Measurements from ENCODE around the gene HOXC11.

The HOXC11 gene

GRCh38 chr12:53971686-53972085, 1.2 kb upstream of the HOXC11 start:
- in situ Hi-C loops (cut with MboI; ENCODE audit: low sequenced_read_pairs): no loop called here

GRCh38 chr12:53972152-53972702, 699 bp upstream of the HOXC11 start:
- in situ Hi-C loops (cut with MboI; ENCODE audit: low sequenced_read_pairs): no loop called here

- in situ Hi-C loops (cut with MboI; ENCODE audit: low sequenced_read_pairs): no loop called here
These were observed 513 bp downstream of the HOXC11 start for GRCh38 chr12:53973236-53974042.

- in situ Hi-C loops (cut with MboI; ENCODE audit: low sequenced_read_pairs): loop anchor here (25.0 kb wide), 1 partner anchor 413 kb away; the partner anchor contains the start of gene ZNF385A
These were observed 1.4 kb downstream of the HOXC11 start, which contains the start of gene HOTAIR for GRCh38 chr12:53974084-53975063. TSS of gene HOTAIR (minus strand) at chr12:53974954.

GRCh38 chr12:53975064-53975471, 2.1 kb downstream of the HOXC11 start:
- in situ Hi-C loops (cut with MboI; ENCODE audit: low sequenced_read_pairs): loop anchor here (25.0 kb wide), 1 partner anchor 412 kb away; the partner anchor contains the start of gene ZNF385A

- in situ Hi-C loops (cut with MboI; ENCODE audit: low sequenced_read_pairs): loop anchor here (25.0 kb wide), 1 partner anchor 412 kb away; the partner anchor contains the start of gene ZNF385A
These were observed 2.7 kb downstream of the HOXC11 start for GRCh38 chr12:53975479-53976152.

- in situ Hi-C loops (cut with MboI; ENCODE audit: low sequenced_read_pairs): loop anchor here (25.0 kb wide), 1 partner anchor 411 kb away; the partner anchor contains the start of gene ZNF385A
These were observed 3.4 kb downstream of the HOXC11 start for GRCh38 chr12:53976172-53976822.

GRCh38 chr12:53976823-53977595, 4.1 kb downstream of the HOXC11 start:
- in situ Hi-C loops (cut with MboI; ENCODE audit: low sequenced_read_pairs): loop anchor here (25.0 kb wide), 1 partner anchor 410 kb away; the partner anchor contains the start of gene ZNF385A

GRCh38 chr12:53977596-53978445, 4.9 kb downstream of the HOXC11 start:
- in situ Hi-C loops (cut with MboI; ENCODE audit: low sequenced_read_pairs): loop anchor here (25.0 kb wide), 1 partner anchor 409 kb away; the partner anchor contains the start of gene ZNF385A

GRCh38 chr12:53978477-53979356, 5.8 kb downstream of the HOXC11 start:
- in situ Hi-C loops (cut with MboI; ENCODE audit: low sequenced_read_pairs): loop anchor here (25.0 kb wide), 1 partner anchor 409 kb away; the partner anchor contains the start of gene ZNF385A

GRCh38 chr12:53980104-53980801, 7.3 kb downstream of the HOXC11 start:
- in situ Hi-C loops (cut with MboI; ENCODE audit: low sequenced_read_pairs): loop anchor here (25.0 kb wide), 1 partner anchor 407 kb away; the partner anchor contains the start of gene ZNF385A

- in situ Hi-C loops (cut with MboI; ENCODE audit: low sequenced_read_pairs): loop anchor here (25.0 kb wide), 1 partner anchor 406 kb away; the partner anchor contains the start of gene ZNF385A
These were observed 8.0 kb downstream of the HOXC11 start for GRCh38 chr12:53980802-53981496.

- in situ Hi-C loops (cut with MboI; ENCODE audit: low sequenced_read_pairs): loop anchor here (25.0 kb wide), 1 partner anchor 405 kb away; the partner anchor contains the start of gene ZNF385A
These were observed 9.0 kb downstream of the HOXC11 start for GRCh38 chr12:53981634-53982565.
